Astrocyte (in vitro differentiated cells and primary cell): Measurements from ENCODE around the gene FRMD4A. TPM values are rescaled to one million over a fixed set of nuclear protein-coding genes. Genes with fewer than 3 reads are reported as not detected.

Experiments used
- DNase-seq: peaks from one replicate; pipeline ENCODE4 v3.0.0-alpha.2; 2010; ENCODE audit warnings: low read depth
- FAIRE-seq: peaks from 2 replicates; lab custom pipeline; 2011; peaks lifted over from hg19 to GRCh38; lab: Jason Lieb, UNC
- H2AFZ ChIP-seq: 2 replicates; pipeline ENCODE4 v1.6.0; 2012; ENCODE audit warnings: low read depth, low read length, inconsistent platforms
- H3K27ac ChIP-seq: 2 replicates; pipeline ENCODE4 v1.5.1; 2011; ENCODE audit warnings: low read depth, low read length, inconsistent platforms
- H3K27me3 ChIP-seq: 2 replicates; pipeline ENCODE4 v1.6.0; 2011; ENCODE audit warnings: low read length, inconsistent platforms; ENCODE audit not compliant: insufficient read depth
- H3K36me3 ChIP-seq: 2 replicates; pipeline ENCODE4 v1.5.1; 2011; ENCODE audit warnings: low read length, inconsistent platforms; ENCODE audit not compliant: insufficient read depth
- H3K4me1 ChIP-seq: 2 replicates; pipeline ENCODE4 v1.5.1; 2011; ENCODE audit warnings: low read length, inconsistent platforms; ENCODE audit not compliant: insufficient read depth
- H3K4me2 ChIP-seq: 2 replicates; pipeline ENCODE4 v1.6.0; 2012; ENCODE audit warnings: low read length, inconsistent platforms
- H3K4me3 ChIP-seq: 2 replicates; pipeline ENCODE4 v1.5.1; 2011; ENCODE audit warnings: low read depth, mild to moderate bottlenecking, low read length, inconsistent platforms; ENCODE audit not compliant: insufficient read depth
- H3K79me2 ChIP-seq: 2 replicates; pipeline ENCODE4 v1.6.0; 2012; ENCODE audit warnings: mild to moderate bottlenecking, low read length, inconsistent platforms; ENCODE audit not compliant: insufficient read depth
- H3K9ac ChIP-seq: 2 replicates; pipeline ENCODE4 v1.6.0; 2012; ENCODE audit warnings: mild to moderate bottlenecking, low read length, inconsistent platforms
- H3K9me3 ChIP-seq: 2 replicates; pipeline ENCODE4 v1.5.1; 2012; ENCODE audit warnings: low read depth, mild to moderate bottlenecking, low read length, inconsistent platforms; ENCODE audit not compliant: insufficient read depth
- H4K20me1 ChIP-seq: 2 replicates; pipeline ENCODE4 v1.6.0; 2012; ENCODE audit warnings: low read length, inconsistent platforms; ENCODE audit not compliant: insufficient read depth
- H3K27ac Mint-ChIP-seq: one replicate; pipeline ENCODE4 v1.8.0; 2021; ENCODE audit warnings: mild to moderate bottlenecking, mixed read lengths; ENCODE audit not compliant: unreplicated experiment
- H3K27me3 Mint-ChIP-seq: one replicate; pipeline ENCODE4 v1.8.0; 2021; ENCODE audit warnings: low read depth, mixed read lengths; ENCODE audit not compliant: unreplicated experiment
- H3K36me3 Mint-ChIP-seq: one replicate; pipeline ENCODE4 v1.8.0; 2021; ENCODE audit warnings: low read depth, mixed read lengths; ENCODE audit not compliant: unreplicated experiment
- H3K4me1 Mint-ChIP-seq: one replicate; pipeline ENCODE4 v1.8.0; 2021; ENCODE audit warnings: low read depth, mixed read lengths; ENCODE audit not compliant: unreplicated experiment
- H3K4me3 Mint-ChIP-seq: one replicate; pipeline ENCODE4 v1.8.0; 2021; ENCODE audit warnings: mild to moderate bottlenecking, moderate library complexity, mixed read lengths; ENCODE audit not compliant: unreplicated experiment
- H3K9me3 Mint-ChIP-seq: one replicate; pipeline ENCODE4 v1.8.0; 2021; ENCODE audit warnings: mild to moderate bottlenecking, mixed read lengths; ENCODE audit not compliant: unreplicated experiment
- EZH2 ChIP-seq: IDR thresholded peaks from 2 replicates; pipeline ENCODE4 v1.6.1; 2012; ENCODE audit warnings: mild to moderate bottlenecking, low read length, inconsistent platforms; ENCODE audit not compliant: insufficient read depth
- total RNA-seq: library from RNA; stranded (reverse); gene quantifications from 2 replicates; pipeline ENCODE4 v1.2.1, GENCODE V29; 2021
- TF ChIP-seq, protein P1 (sequence below): IDR thresholded peaks from 2 replicates; pipeline ENCODE4 v1.5.1; 2011; ENCODE audit warnings: low read depth, mild to moderate bottlenecking, inconsistent platforms, low read length, moderate library complexity; ENCODE audit not compliant: insufficient read depth

The FRMD4A gene
- total RNA-seq, 1 donor from 2014 or later, result 82.5 TPM

- Histone ChIP-seq H2AFZ (no peak overlapping the region), H3K4me3 (no peak overlapping the region), H3K79me2 (no peaks in the 10 kb centered on the region), H3K4me1 (peaks cover 5% of the 10 kb centered on the region), H3K9me3 (no peaks in the 10 kb centered on the region), H3K27me3 (no peaks in the 10 kb centered on the region), H3K9ac (no peak overlapping the region), H3K27ac (no peak overlapping the region), H4K20me1 (no peaks in the 10 kb centered on the region), H3K36me3 (no peaks in the 10 kb centered on the region), H3K4me2 (no peak overlapping the region)
- Mint-ChIP-seq H3K4me1 (peaks cover 12% of the 10 kb centered on the region), H3K4me3 (peak overlapping the region; percentile 20), H3K36me3 (no peaks in the 10 kb centered on the region), H3K9me3 (peaks cover 3% of the 10 kb centered on the region), H3K27me3 (no peaks in the 10 kb centered on the region), H3K27ac (no peak overlapping the region)
- TF ChIP-seq EZH2, result no peak
- TF ChIP-seq, protein P1, sequence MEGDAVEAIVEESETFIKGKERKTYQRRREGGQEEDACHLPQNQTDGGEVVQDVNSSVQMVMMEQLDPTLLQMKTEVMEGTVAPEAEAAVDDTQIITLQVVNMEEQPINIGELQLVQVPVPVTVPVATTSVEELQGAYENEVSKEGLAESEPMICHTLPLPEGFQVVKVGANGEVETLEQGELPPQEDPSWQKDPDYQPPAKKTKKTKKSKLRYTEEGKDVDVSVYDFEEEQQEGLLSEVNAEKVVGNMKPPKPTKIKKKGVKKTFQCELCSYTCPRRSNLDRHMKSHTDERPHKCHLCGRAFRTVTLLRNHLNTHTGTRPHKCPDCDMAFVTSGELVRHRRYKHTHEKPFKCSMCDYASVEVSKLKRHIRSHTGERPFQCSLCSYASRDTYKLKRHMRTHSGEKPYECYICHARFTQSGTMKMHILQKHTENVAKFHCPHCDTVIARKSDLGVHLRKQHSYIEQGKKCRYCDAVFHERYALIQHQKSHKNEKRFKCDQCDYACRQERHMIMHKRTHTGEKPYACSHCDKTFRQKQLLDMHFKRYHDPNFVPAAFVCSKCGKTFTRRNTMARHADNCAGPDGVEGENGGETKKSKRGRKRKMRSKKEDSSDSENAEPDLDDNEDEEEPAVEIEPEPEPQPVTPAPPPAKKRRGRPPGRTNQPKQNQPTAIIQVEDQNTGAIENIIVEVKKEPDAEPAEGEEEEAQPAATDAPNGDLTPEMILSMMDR, result no peak
- DNase-seq (no peak), FAIRE-seq (no peak)
Observed at GRCh38 chr10:13916384-13916947, 414.3 kb downstream of the FRMD4A start.

- H3K4me3 Mint-ChIP-seq, result no peak overlapping the region
- no peak overlapping the region for H3K27ac ChIP-seq
- DNase-seq (no peak), FAIRE-seq (no peak)
- H3K27ac Mint-ChIP-seq, result no peak overlapping the region
- H3K36me3 Mint-ChIP-seq, result no peaks in the 10 kb centered on the region
- H2AFZ ChIP-seq, result no peak overlapping the region
- no peak for TF ChIP-seq EZH2
- TF ChIP-seq, protein P1, result no peak
- H3K79me2 ChIP-seq, result no peaks in the 10 kb centered on the region
- H3K4me3 ChIP-seq, result no peak overlapping the region
- no peaks in the 10 kb centered on the region for H3K9me3 ChIP-seq
- H3K27me3 ChIP-seq, result no peaks in the 10 kb centered on the region
- H3K36me3 ChIP-seq, result no peaks in the 10 kb centered on the region
- H4K20me1 ChIP-seq, result no peaks in the 10 kb centered on the region
- no peak overlapping the region for H3K9ac ChIP-seq
- no peaks in the 10 kb centered on the region for H3K27me3 Mint-ChIP-seq
- H3K9me3 Mint-ChIP-seq, result no peaks in the 10 kb centered on the region
- H3K4me2 ChIP-seq, result no peak overlapping the region
- H3K4me1 Mint-ChIP-seq, result peaks cover 10% of the 10 kb centered on the region
- peaks cover 5% of the 10 kb centered on the region for H3K4me1 ChIP-seq
Observed at GRCh38 chr10:13915710-13916109, 415.0 kb downstream of the FRMD4A start.

DNA sequence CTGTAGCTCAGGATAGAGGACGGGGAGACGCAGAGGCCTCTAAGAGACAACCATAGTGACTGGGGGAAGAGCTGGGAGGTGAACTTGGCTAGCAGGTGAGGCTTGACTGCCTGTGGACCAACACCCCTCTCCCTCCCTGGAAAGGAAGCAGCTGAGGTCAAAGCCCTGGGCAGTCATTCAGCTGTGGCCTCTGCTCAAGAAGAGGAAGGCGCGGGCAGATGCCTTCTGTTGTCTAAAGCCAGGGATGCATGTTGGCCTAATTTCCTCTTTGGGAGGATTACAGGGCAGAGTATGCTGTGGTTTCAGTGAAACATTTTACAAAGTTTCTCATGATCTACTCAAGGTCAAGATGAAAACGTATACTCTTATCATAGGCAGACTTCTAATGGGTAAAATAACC lies 416.8 kb downstream of the FRMD4A start:
- Histone ChIP-seq H3K4me1 (no peaks in the 10 kb centered on the region), H3K9ac (no peak overlapping the region), H3K27ac (no peak overlapping the region), H3K27me3 (no peaks in the 10 kb centered on the region), H3K9me3 (no peaks in the 10 kb centered on the region), H4K20me1 (no peaks in the 10 kb centered on the region), H3K36me3 (no peaks in the 10 kb centered on the region), H2AFZ (no peak overlapping the region), H3K4me2 (no peak overlapping the region), H3K4me3 (no peak overlapping the region), H3K79me2 (no peaks in the 10 kb centered on the region)
- DNase-seq (no peak), FAIRE-seq (no peak)
- Mint-ChIP-seq H3K4me3 (no peak overlapping the region), H3K27me3 (no peaks in the 10 kb centered on the region), H3K36me3 (peaks cover 2% of the 10 kb centered on the region), H3K27ac (no peak overlapping the region), H3K9me3 (peaks cover 4% of the 10 kb centered on the region), H3K4me1 (peaks cover 10% of the 10 kb centered on the region)
- no peak for TF ChIP-seq EZH2
- TF ChIP-seq, protein P1, result no peak
